ENCODE measurements around the gene SH3PXD2A.

SH3PXD2A gene

DNA sequence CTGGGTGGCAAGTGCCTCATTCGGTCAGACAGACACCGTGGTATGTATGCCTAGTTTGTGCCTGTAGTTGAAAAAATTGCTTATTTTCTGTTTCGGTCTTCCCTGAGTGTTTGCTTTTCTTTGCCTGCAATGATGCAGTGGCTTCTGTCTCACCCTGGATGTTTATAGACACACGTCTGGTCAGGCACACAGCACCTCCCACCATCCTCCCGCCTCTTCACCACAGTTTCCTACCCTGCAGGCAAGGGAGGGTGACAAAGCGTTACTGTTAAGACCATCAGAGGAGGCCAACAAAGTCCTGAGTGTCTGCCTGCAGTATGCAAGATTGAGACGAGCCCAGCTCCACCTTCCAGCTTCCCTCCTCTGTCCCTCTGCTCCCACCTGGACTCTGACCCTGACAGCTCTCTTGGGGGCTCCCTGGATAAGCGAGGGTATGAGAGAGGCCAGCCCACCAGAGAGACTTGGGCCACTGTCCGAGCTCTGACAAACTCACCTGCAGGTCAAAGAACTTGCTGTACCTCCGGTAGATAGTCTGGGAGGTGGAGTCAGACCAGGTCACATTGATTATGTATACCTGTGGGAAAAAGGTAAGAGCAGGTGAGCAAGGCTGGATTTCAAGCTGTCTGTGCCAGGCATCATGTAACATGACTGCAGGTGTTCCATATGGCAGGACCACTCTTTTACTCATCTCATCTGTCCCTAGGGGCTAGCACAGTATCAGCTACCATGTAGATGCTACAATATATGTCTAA lies 54.4 kb downstream of the SH3PXD2A start:
- no peak overlapping the region for H3K9ac ChIP-seq (ENCODE audit: low read depth, low read length)
- H3K4me3 ChIP-seq (ENCODE audit: low read depth, low read length): no peak overlapping the region
- H3K4me1 ChIP-seq (ENCODE audit: control insufficient read depth, insufficient read depth, low read length): peaks cover 2% of the 10 kb centered on the region
- H3K27me3 ChIP-seq (ENCODE audit: control insufficient read depth, insufficient read depth, low read length): no peaks in the 10 kb centered on the region
- H3K36me3 ChIP-seq (ENCODE audit: control insufficient read depth, insufficient read depth, low read length): no peaks in the 10 kb centered on the region
- no peaks in the 10 kb centered on the region for H3K9me3 ChIP-seq (ENCODE audit: control insufficient read depth, insufficient read depth, low read length)

DNA sequence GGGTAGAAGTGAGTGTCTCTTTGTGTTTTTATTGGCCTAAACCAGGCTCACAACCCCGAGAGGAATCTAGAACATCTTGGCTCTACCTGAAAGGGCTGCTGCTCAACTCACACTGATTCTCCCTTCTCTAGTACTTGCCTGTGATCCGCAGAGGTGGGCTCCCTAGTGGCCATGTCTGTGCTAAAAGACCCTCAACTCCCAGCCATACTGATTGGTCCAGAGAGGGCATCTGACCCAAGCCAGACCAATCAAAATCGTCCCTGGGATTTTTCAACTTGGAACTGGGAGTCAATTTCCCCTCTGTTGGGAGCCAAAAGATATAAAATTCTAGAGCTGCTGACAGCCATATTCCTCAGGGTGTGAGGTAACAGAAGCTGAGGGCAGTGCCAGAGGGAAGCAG lies 55.3 kb downstream of the SH3PXD2A start:
- Histone ChIP-seq H3K4me3 (ENCODE audit: low read depth, low read length) (no peak overlapping the region), H3K27me3 (ENCODE audit: control insufficient read depth, insufficient read depth, low read length) (no peaks in the 10 kb centered on the region), H3K4me1 (ENCODE audit: control insufficient read depth, insufficient read depth, low read length) (peaks cover 2% of the 10 kb centered on the region), H3K9me3 (ENCODE audit: control insufficient read depth, insufficient read depth, low read length) (no peaks in the 10 kb centered on the region), H3K9ac (ENCODE audit: low read depth, low read length) (no peak overlapping the region), H3K36me3 (ENCODE audit: control insufficient read depth, insufficient read depth, low read length) (no peaks in the 10 kb centered on the region)

DNA sequence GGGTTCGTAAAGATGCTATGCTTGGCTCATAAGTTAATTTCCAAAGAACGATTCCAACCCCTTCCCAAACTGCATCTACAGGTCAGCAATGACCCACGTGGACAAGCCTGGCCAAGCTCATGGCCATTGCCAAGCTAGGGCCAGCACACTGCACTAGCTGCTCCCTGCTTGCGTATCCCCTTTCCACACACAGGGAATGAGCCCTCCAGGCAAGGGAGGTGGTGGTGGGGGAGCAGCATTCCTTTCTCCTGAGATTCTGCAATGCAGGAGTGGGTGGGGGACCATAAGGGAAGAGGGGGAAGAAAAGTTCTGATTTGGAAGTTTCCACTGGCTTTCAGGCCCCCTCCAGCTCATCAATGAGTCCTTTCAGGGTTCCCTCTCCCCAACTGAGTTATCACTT lies 56.0 kb downstream of the SH3PXD2A start:
- H3K9ac ChIP-seq (ENCODE audit: low read depth, low read length): no peak overlapping the region
- no peaks in the 10 kb centered on the region for H3K4me1 ChIP-seq (ENCODE audit: control insufficient read depth, insufficient read depth, low read length)
- H3K27me3 ChIP-seq (ENCODE audit: control insufficient read depth, insufficient read depth, low read length): no peaks in the 10 kb centered on the region
- no peaks in the 10 kb centered on the region for H3K36me3 ChIP-seq (ENCODE audit: control insufficient read depth, insufficient read depth, low read length)
- H3K9me3 ChIP-seq (ENCODE audit: control insufficient read depth, insufficient read depth, low read length): no peaks in the 10 kb centered on the region
- no peak overlapping the region for H3K4me3 ChIP-seq (ENCODE audit: low read depth, low read length)

DNA sequence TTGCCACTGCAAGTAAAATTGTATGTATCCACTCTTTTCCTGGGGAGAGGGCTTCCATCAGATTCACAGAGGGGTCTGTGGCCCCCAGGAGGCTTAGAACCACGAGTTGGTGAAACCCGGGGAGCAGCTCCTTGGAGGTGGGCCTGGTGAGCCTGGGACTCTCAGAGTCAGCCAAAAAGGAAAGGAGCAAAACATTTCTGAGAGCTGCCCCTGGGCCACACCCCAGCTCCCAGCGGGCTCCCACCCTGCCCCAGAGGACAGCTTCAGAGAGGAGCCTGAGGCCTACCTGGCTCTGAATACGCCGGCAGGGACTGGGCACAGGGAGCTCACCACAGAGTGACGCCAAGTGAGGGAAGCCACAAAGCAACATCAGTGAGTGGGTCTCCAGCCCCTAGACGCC lies 56.9 kb downstream of the SH3PXD2A start:
- no peak overlapping the region for H3K4me3 ChIP-seq (ENCODE audit: low read depth, low read length)
- no peak overlapping the region for H3K9ac ChIP-seq (ENCODE audit: low read depth, low read length)
- no peaks in the 10 kb centered on the region for H3K9me3 ChIP-seq (ENCODE audit: control insufficient read depth, insufficient read depth, low read length)
- no peaks in the 10 kb centered on the region for H3K27me3 ChIP-seq (ENCODE audit: control insufficient read depth, insufficient read depth, low read length)
- no peaks in the 10 kb centered on the region for H3K4me1 ChIP-seq (ENCODE audit: control insufficient read depth, insufficient read depth, low read length)
- no peaks in the 10 kb centered on the region for H3K36me3 ChIP-seq (ENCODE audit: control insufficient read depth, insufficient read depth, low read length)

DNA sequence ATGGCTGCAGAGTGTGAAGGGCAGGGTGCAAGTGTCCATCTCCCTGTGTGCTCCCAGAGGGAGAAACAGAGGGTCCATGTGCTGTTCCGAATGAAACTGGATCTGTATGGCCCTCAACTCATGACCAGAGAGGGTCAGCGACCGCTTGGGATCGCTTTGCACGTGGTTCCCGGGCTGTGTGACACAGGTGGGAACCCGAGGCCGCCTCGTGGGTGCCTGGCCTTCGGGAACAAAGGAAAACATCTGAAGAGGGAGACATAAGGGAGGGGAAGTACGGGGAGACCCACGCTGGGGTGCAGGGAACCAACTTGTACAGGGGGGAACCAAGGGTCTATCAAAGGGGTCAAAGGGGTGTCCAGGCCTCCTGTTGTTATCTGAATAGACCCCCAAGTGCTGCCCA lies 57.5 kb downstream of the SH3PXD2A start:
- H3K27me3 ChIP-seq (ENCODE audit: control insufficient read depth, insufficient read depth, low read length): no peaks in the 10 kb centered on the region
- no peak overlapping the region for H3K9ac ChIP-seq (ENCODE audit: low read depth, low read length)
- no peak overlapping the region for H3K4me3 ChIP-seq (ENCODE audit: low read depth, low read length)
- no peaks in the 10 kb centered on the region for H3K4me1 ChIP-seq (ENCODE audit: control insufficient read depth, insufficient read depth, low read length)
- H3K36me3 ChIP-seq (ENCODE audit: control insufficient read depth, insufficient read depth, low read length): no peaks in the 10 kb centered on the region
- H3K9me3 ChIP-seq (ENCODE audit: control insufficient read depth, insufficient read depth, low read length): no peaks in the 10 kb centered on the region

DNA sequence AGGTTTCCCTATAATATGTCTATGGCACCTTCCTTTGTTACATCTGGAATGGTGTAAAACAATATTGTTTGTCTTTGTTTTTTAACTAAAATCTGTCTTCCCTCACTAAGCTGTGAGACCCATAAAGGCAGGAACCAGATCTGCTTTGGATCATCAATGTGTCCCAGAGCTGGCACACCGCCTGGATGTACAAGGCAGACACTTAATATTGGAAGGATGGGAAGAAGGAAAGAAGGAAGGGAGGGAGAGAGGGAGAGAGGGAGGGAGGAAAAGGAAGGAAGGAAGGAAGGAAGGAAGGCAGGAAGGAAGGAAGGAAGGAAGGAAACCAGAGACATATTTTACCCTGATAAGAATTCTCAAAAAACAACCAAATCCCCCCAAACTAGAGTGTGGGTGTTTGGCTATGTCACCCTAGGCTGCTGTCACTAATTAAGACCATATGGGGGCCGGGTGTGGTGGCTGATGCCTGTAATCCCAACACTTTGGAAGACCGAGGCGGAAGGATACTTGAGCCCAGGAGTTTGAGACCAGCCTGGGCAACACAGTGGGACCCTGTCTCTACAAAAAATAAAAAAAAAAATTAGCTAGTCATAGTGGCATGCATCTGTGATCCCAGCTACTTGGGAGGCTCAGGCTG lies 59.6 kb downstream of the SH3PXD2A start:
- H3K9ac ChIP-seq (ENCODE audit: low read depth, low read length): no peak overlapping the region
- peaks cover 2% of the 10 kb centered on the region for H3K36me3 ChIP-seq (ENCODE audit: control insufficient read depth, insufficient read depth, low read length)
- H3K4me3 ChIP-seq (ENCODE audit: low read depth, low read length): no peak overlapping the region
- H3K27me3 ChIP-seq (ENCODE audit: control insufficient read depth, insufficient read depth, low read length): no peaks in the 10 kb centered on the region
- H3K4me1 ChIP-seq (ENCODE audit: control insufficient read depth, insufficient read depth, low read length): no peaks in the 10 kb centered on the region
- no peaks in the 10 kb centered on the region for H3K9me3 ChIP-seq (ENCODE audit: control insufficient read depth, insufficient read depth, low read length)

DNA sequence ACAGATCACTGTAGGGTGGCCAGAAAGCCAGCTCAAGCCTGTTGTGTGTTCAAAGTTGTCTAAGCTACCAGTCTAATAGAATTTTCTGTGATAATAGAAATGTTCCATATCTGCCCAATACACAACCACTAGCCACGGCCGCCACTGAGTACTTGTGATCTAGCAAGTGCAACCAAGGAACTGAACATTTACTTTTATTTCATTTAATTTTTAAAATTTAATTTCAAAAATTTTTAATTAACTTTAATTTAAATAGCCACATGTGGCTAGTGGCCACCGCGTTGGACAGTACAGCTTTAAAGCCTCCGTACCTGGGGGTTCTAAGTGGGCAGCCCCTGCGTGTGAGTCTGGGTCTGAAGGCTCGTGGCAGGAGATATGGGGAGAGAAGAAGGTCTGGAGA lies 60.4 kb downstream of the SH3PXD2A start:
- Histone ChIP-seq H3K4me3 (ENCODE audit: low read depth, low read length) (no peak overlapping the region), H3K9me3 (ENCODE audit: control insufficient read depth, insufficient read depth, low read length) (no peaks in the 10 kb centered on the region), H3K27me3 (ENCODE audit: control insufficient read depth, insufficient read depth, low read length) (no peaks in the 10 kb centered on the region), H3K9ac (ENCODE audit: low read depth, low read length) (no peak overlapping the region), H3K36me3 (ENCODE audit: control insufficient read depth, insufficient read depth, low read length) (peaks cover 2% of the 10 kb centered on the region), H3K4me1 (ENCODE audit: control insufficient read depth, insufficient read depth, low read length) (no peaks in the 10 kb centered on the region)

DNA sequence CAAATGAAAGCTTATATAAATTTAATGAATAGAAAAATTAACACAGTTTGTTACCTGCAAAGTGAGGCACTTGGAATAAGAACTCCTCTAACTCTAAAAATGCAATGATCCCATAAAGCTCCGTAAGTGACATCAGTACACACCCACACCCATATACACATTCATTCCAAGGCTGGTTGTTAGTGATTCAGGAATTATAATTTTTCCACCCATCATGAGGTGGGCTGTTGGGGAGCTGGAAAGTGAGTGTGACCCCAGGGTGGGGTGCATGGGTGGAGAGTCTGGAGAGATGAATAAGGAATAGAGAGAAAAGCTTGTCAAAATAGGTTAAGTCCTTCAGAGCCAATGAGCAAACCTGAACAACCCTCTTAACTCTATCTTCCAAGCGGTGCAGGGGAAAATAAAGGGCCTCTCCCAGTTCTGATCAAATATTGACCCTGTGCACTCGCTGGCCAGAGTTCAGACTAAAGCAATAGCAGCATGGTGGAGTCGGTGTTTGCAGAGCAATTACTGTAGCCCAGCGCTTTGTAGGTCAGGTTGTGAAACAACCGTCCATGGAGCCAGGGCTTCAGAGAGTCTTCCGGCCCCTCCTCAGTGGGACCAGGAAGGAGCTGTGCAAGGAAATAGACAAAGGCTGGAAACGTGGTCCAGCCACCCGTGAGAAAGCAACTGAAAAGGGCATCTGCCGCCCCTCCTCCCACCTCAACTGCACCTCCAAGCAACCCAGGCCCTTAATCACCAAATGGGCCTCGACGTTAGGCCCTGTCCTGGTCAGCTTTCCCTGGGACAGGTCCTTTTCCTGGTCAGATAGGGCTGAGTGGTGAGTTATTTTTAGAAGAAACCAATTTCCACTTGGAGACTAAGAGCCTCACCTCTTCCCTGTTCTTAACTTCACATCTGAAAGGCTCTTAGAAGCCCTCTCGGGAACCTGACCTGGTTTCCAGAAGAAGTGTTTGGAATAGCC lies 61.2 kb downstream of the SH3PXD2A start:
- peaks cover 2% of the 10 kb centered on the region for H3K36me3 ChIP-seq (ENCODE audit: control insufficient read depth, insufficient read depth, low read length)
- no peaks in the 10 kb centered on the region for H3K9me3 ChIP-seq (ENCODE audit: control insufficient read depth, insufficient read depth, low read length)
- no peaks in the 10 kb centered on the region for H3K27me3 ChIP-seq (ENCODE audit: control insufficient read depth, insufficient read depth, low read length)
- H3K9ac ChIP-seq (ENCODE audit: low read depth, low read length): no peak overlapping the region
- no peak overlapping the region for H3K4me3 ChIP-seq (ENCODE audit: low read depth, low read length)
- no peaks in the 10 kb centered on the region for H3K4me1 ChIP-seq (ENCODE audit: control insufficient read depth, insufficient read depth, low read length)

DNA sequence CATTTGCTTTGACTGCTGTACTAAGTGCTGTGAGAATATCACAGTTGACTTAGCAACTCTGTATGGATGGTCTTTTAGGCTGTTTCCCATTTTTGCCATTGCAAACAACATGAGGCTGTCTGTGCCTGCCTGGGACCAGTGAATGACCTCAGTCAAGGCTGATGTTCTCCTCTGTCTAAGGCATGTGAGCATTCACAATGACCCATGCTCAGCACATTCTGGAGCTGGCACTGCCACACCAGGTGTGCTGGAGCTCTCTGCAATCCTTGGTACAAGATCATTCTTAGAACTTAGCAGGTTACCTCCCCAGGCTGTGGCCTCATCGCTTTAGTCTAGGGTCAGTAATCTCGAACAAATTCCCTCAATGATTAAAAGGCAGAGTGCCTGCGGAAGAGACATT lies 61.9 kb downstream of the SH3PXD2A start:
- H3K9ac ChIP-seq (ENCODE audit: low read depth, low read length): no peak overlapping the region
- no peaks in the 10 kb centered on the region for H3K27me3 ChIP-seq (ENCODE audit: control insufficient read depth, insufficient read depth, low read length)
- no peak overlapping the region for H3K4me3 ChIP-seq (ENCODE audit: low read depth, low read length)
- peaks cover 2% of the 10 kb centered on the region for H3K36me3 ChIP-seq (ENCODE audit: control insufficient read depth, insufficient read depth, low read length)
- no peaks in the 10 kb centered on the region for H3K4me1 ChIP-seq (ENCODE audit: control insufficient read depth, insufficient read depth, low read length)
- H3K9me3 ChIP-seq (ENCODE audit: control insufficient read depth, insufficient read depth, low read length): no peaks in the 10 kb centered on the region

DNA sequence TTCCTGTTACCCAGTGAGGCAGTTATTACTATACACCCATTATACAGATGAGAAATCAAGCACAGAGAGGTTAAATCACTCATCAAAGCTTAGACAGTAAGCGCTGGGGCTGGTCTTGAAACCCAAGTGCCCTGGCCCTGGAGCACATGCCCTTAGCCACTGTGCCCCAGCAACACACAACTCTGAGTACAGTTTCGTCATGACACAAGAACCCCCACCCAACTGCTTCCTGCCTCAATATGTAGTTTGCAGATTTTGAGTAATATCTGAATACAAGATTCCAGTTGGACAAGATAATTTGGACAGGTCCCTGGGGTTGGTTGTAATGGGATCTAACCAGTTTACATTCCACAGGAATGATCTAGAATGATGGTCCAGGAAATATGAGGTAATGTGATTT lies 62.8 kb downstream of the SH3PXD2A start:
- peaks cover 2% of the 10 kb centered on the region for H3K36me3 ChIP-seq (ENCODE audit: control insufficient read depth, insufficient read depth, low read length)
- no peaks in the 10 kb centered on the region for H3K27me3 ChIP-seq (ENCODE audit: control insufficient read depth, insufficient read depth, low read length)
- no peak overlapping the region for H3K9ac ChIP-seq (ENCODE audit: low read depth, low read length)
- no peaks in the 10 kb centered on the region for H3K9me3 ChIP-seq (ENCODE audit: control insufficient read depth, insufficient read depth, low read length)
- H3K4me3 ChIP-seq (ENCODE audit: low read depth, low read length): no peak overlapping the region
- H3K4me1 ChIP-seq (ENCODE audit: control insufficient read depth, insufficient read depth, low read length): no peaks in the 10 kb centered on the region

DNA sequence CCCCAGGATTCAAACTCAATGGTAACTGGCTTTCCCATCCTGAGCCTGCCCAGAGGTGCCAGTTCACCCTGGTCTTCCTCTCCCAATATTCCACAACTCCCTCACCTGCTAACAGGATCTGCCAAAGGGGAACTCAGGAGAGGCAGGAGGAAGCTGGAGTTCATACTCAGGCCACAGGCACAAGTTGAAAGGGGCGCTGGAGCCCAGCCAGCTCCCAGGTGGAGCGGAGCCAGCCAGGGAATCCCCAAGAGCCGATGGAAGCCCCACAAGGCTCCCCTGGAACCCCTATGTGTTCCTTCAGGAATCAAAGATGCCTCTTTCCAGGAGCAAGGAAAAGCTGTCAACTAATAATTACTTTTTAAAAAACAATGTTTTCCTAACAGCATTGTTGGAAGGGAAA lies 63.5 kb downstream of the SH3PXD2A start:
- Histone ChIP-seq H3K27me3 (ENCODE audit: control insufficient read depth, insufficient read depth, low read length) (no peaks in the 10 kb centered on the region), H3K4me3 (ENCODE audit: low read depth, low read length) (no peak overlapping the region), H3K4me1 (ENCODE audit: control insufficient read depth, insufficient read depth, low read length) (no peaks in the 10 kb centered on the region), H3K9me3 (ENCODE audit: control insufficient read depth, insufficient read depth, low read length) (no peaks in the 10 kb centered on the region), H3K36me3 (ENCODE audit: control insufficient read depth, insufficient read depth, low read length) (peaks cover 2% of the 10 kb centered on the region), H3K9ac (ENCODE audit: low read depth, low read length) (no peak overlapping the region)

Data from iPS-15b (cell line).